ENCODE results near the gene CD22. TPM values are rescaled to one million over a fixed set of nuclear protein-coding genes. Genes with fewer than 3 reads are reported as not detected.

Gene CD22
- total RNA-seq, 4 donors from 2014 or later, result 1.3 to 5.8 (median 2.7) TPM

DNA sequence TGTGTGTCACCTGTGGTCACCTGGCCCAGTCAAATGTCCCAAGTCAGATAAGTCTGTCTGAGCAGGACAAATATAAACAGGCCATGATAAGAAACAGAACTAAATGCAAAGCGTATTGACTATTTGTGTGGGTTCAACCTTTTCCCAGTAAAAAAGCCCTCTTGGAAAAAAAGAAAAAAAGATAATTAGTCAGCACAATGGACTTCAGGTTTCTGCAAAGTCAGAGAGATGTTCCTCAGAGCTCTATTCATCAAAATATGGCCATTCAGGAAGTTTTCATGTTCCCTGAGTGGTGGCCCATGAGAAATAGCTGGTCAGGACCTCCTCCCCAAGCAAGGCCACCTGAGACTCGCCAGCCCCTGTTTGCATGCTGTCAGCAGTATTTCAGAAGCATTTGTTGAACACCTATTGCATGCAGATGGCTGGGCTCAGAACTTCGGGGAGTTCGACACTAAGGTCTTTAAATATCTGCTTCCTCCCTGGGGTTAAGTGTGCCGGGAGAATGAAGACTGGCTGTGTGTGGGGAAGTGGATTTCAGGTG, 32.0 kb downstream of the CD22 start:
- ATAC-seq (ENCODE audit: low FRiP score) (no peak), DNase-seq (ENCODE audit: low spot score) (no peak)
- TF ChIP-seq, protein P1, sequence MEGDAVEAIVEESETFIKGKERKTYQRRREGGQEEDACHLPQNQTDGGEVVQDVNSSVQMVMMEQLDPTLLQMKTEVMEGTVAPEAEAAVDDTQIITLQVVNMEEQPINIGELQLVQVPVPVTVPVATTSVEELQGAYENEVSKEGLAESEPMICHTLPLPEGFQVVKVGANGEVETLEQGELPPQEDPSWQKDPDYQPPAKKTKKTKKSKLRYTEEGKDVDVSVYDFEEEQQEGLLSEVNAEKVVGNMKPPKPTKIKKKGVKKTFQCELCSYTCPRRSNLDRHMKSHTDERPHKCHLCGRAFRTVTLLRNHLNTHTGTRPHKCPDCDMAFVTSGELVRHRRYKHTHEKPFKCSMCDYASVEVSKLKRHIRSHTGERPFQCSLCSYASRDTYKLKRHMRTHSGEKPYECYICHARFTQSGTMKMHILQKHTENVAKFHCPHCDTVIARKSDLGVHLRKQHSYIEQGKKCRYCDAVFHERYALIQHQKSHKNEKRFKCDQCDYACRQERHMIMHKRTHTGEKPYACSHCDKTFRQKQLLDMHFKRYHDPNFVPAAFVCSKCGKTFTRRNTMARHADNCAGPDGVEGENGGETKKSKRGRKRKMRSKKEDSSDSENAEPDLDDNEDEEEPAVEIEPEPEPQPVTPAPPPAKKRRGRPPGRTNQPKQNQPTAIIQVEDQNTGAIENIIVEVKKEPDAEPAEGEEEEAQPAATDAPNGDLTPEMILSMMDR (IDR thresholded peaks at IDR 0.05), result no peak

DNA sequence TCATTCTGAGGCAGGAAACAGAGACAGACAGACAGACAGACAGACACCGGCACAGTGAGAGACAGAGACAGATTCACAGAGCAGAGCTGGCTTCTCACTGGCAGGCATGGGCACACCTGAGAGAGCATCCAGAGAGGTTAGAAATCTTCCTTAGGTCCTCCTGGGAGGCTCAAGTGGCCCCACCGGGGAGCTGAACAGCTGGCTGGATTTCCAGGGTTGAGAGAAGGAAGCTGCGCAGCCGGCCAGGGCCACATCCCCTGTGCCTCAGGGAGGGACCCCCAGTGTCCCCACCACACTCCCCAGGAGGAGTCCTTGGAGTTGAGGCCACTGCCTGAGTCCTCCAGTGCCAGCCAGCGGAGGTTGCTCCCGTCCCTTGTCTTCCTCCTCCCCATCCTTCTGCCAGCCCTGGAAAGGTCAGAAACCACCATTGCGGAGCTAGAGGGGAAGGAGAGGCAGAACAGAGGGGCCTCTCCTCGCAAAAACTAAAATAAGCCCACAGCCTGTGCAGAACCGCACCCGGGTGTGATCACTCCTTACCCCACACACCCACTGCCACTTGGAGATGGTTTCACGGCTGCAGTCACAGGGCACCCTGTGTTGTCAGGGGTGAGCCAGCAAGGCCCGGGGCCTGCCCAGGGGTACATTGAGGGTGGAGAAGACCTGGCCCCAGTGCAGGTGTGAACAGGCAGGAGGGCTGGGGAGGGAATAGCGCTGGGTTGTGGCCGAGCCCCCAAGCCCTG, 33.4 kb downstream of the CD22 start:
- TF ChIP-seq, protein P1 (IDR thresholded peaks at IDR 0.05), result no peak
- DNase-seq (ENCODE audit: low spot score), result no peak
- no peak for ATAC-seq (ENCODE audit: low FRiP score)

DNA sequence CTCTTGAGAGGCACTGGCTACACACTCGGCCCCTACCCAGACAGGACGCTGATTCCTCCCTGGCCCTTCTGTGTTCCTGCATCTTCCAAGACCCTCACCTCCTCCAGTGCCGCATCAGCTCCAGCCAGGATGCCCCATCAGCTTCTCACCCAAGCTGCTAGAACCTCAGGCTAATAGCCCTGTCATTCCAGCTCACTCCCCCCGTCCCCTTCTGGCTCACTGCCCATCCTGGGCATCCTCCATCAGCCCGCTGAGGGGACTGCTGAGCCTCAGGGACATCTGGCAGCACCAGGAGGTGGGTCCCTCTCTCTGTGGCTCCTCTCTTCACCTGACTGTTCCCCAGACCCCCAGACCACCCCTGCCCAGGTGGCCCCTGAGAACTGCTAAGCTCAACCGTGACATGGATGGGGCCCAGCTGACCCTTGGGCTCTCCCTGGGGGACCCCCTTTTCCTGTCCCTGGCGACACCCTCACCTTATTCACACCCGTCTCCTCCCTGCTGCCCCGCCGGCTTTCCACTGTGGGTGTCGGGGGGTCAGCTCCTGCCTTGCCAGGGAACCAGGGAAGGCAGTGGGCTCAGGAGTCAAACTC, 34.1 kb downstream of the CD22 start:
- DNase-seq (ENCODE audit: low spot score) (no peak), ATAC-seq (ENCODE audit: low FRiP score) (no peak)
- TF ChIP-seq, protein P1 (IDR thresholded peaks at IDR 0.05), result no peak

DNA sequence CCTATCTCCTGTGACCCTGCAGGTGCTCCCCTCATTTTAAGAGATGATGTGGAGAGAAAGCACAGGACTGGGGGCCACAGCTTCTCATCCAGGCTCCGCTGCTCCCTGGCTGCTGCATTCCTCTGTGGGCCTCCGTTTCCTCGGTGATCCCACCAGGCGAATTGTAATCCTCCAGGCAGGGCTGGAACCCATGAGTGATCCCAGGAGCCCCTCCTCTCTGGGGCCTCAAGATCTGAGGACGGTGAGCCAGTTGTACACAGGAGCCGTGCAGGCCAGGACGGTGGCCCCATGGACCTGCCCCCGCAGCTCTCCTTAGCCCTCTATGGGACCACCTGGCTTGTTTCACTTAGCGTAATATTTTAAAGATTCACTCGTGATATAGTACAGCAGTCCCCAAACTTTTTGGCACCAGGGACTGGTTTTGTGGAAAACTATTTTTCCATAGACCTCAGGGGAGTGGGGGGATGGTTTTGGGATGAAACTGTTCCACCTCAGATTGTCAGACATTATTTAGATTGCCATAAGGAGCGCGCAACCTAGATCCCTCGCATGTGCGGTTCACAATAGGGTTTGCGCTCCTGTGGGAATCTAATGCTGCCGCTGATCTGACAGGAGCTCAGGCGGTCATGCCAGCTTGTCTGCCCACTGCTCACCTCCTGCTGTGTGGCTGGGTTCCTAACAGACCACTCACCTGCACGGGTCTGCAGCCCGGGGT, 34.9 kb downstream of the CD22 start:
- TF ChIP-seq, protein P1 (IDR thresholded peaks at IDR 0.05), result no peak
- ATAC-seq (ENCODE audit: low FRiP score), result no peak
- no peak for DNase-seq (ENCODE audit: low spot score)

DNA sequence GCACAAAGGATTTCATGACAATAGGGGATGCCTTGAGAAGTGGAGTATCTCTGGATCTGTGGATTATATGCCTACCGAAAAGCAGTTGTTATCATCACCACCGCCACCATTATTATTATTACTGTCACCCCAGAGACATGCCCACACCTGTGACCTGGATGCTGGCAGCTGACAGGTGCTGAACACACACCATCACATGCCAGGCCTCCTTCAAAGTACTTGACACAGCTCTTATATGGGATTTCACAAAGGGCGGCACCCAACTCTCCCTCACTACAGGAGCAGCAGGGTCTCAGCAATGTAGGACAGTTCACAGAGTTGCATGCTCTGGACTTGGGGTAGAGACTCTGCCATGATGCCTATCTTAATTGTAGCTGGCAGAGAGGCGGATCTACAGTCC, 36.3 kb downstream of the CD22 start:
- TF ChIP-seq, protein P1 (IDR thresholded peaks at IDR 0.05), result no peak
- ATAC-seq (ENCODE audit: low FRiP score), result no peak
- no peak for DNase-seq (ENCODE audit: low spot score)

DNA sequence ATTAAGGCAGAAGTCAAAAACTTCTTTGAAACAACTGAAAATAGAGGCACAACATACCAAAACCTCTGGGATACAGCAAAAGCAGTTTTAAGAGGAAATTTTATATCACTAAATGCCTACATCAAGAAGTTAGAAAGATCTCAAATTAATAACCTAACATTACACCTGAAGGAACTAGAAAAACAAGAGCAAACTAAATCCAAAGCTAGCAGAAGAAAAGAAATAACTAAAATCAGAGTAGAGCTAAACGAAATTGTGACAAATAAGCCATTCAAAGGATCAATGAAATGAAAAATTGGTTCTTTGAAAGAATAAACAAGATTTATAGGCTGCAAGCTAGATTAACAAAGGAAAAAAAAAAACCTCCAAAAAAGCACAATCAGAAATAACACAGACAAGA, 39.4 kb downstream of the CD22 start:
- DNase-seq (ENCODE audit: low spot score), result no peak
- TF ChIP-seq, protein P1 (IDR thresholded peaks at IDR 0.05), result no peak
- no peak for ATAC-seq (ENCODE audit: low FRiP score)
